ENCODE data around the gene ADAMTSL1. TPM values are rescaled to one million over a fixed set of nuclear protein-coding genes. Genes with fewer than 3 reads are reported as not detected.
A peak's percentile ranks its signal among the peaks of the same experiment; 100 is the strongest.

Gene ADAMTSL1
- total RNA-seq, 2 donors from 2014 or later: 3.4 to 3.8 TPM

- peak overlapping the region in 1 of 2 donors; percentile 60 for H3K27ac ChIP-seq
- no peaks in the 10 kb centered on the region for H3K9me3 ChIP-seq
- DNase-seq (ENCODE audit: low spot score): no peak
- H3K27me3 ChIP-seq: no peaks in the 10 kb centered on the region
- no peaks in the 10 kb centered on the region for H3K36me3 ChIP-seq
- H3K4me3 ChIP-seq: no peak overlapping the region
- TF ChIP-seq CTCF (IDR thresholded peaks at IDR 0.05): no peak
- peaks cover 0 to 22% of the 10 kb centered on the region in 2 donors for H3K4me1 ChIP-seq
Measured at GRCh38 chr9:18788256-18788655, 314.3 kb downstream of the ADAMTSL1 start.

DNA sequence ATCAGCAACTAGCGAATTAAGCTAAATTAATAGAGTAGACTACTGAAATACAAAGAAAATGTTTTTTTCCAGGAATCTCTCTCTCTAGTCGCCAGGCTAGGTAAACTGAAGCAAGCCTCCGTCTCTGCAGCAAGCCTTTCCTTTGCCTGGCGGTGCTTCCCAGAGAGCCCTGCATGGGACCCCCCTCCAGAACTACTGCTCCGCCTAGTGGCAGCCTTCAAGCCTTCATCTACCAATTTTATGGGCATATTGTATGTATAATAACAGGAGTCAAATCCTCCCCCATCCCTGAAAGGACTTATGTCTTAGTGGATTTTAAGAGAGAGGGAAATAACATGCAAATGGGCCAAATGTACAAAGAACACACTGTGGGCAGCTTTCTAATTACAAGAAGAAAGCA is 317.1 kb downstream of the ADAMTSL1 start:
- TF ChIP-seq CTCF (IDR thresholded peaks at IDR 0.05): no peak
- H3K36me3 ChIP-seq: no peaks in the 10 kb centered on the region
- no peaks in the 10 kb centered on the region for H3K27me3 ChIP-seq
- H3K4me3 ChIP-seq: no peak overlapping the region
- H3K27ac ChIP-seq: no peak overlapping the region
- peaks cover 0 to 19% of the 10 kb centered on the region in 2 donors for H3K4me1 ChIP-seq
- H3K9me3 ChIP-seq: no peaks in the 10 kb centered on the region
- no peak for DNase-seq (ENCODE audit: low spot score)

GRCh38 chr9:18793122-18793521 is 319.2 kb downstream of the ADAMTSL1 start:
- H3K4me3 ChIP-seq: no peak overlapping the region
- no peak overlapping the region for H3K27ac ChIP-seq
- peaks cover 0 to 5% of the 10 kb centered on the region in 2 donors for H3K4me1 ChIP-seq
- no peaks in the 10 kb centered on the region for H3K27me3 ChIP-seq
- H3K9me3 ChIP-seq: no peaks in the 10 kb centered on the region
- TF ChIP-seq CTCF (IDR thresholded peaks at IDR 0.05): no peak
- no peaks in the 10 kb centered on the region for H3K36me3 ChIP-seq
- DNase-seq (ENCODE audit: low spot score): no peak

GRCh38 chr9:18795947-18796671 is 322.2 kb downstream of the ADAMTSL1 start:
- Histone ChIP-seq H3K36me3 (no peaks in the 10 kb centered on the region), H3K4me1 (no peaks in the 10 kb centered on the region), H3K27me3 (no peaks in the 10 kb centered on the region), H3K4me3 (no peak overlapping the region), H3K9me3 (no peaks in the 10 kb centered on the region), H3K27ac (no peak overlapping the region)
- TF ChIP-seq CTCF (IDR thresholded peaks at IDR 0.05): no peak
- no peak for DNase-seq (ENCODE audit: low spot score)

GRCh38 chr9:18796696-18797270 is 322.8 kb downstream of the ADAMTSL1 start:
- H3K27me3 ChIP-seq: no peaks in the 10 kb centered on the region
- TF ChIP-seq CTCF (IDR thresholded peaks at IDR 0.05): no peak
- H3K4me1 ChIP-seq: no peaks in the 10 kb centered on the region
- DNase-seq (ENCODE audit: low spot score): no peak
- H3K9me3 ChIP-seq: no peaks in the 10 kb centered on the region
- no peak overlapping the region for H3K27ac ChIP-seq
- H3K4me3 ChIP-seq: no peak overlapping the region
- H3K36me3 ChIP-seq: no peaks in the 10 kb centered on the region

All from right atrium auricular region (tissue), 2 donors.